A549 (cell line): ENCODE measurements around the gene TNS1. TPM values are rescaled to one million over a fixed set of nuclear protein-coding genes. Genes with fewer than 3 reads are reported as not detected.
A peak's percentile ranks its signal among the peaks of the same experiment; 100 is the strongest.

Source experiments
- ATAC-seq, 2 experiments: fragments of 200-7000 bp in 1 of 2; fragments of >200 bp in 1 of 2; cut with Nextera tagmentation in 1 of 2; cut with Tn5 transposase in 1 of 2; 3 replicates each; pipeline versions ENCODE4 v1.8.0 to v1.9.1; 2018 to 2020; ENCODE audit warnings: mild to moderate bottlenecking in 1 of 2, moderate library complexity in 1 of 2
- CTCF ChIA-PET: fragments of 300-600 bp; sonication (Branson Sonifier 250); formaldehyde crosslinking; extraction: SDS; loops from one replicate; lab custom pipeline; 2021; ENCODE audit warnings: antibody characterized with exemption, inconsistent platforms; lab: Yijun Ruan, JAX
- POLR2A ChIA-PET: fragments of 350-600 bp; formaldehyde crosslinking; extraction: SDS; loops from one replicate; lab custom pipeline; 2021; ENCODE audit warnings: antibody characterized with exemption, inconsistent platforms; lab: Yijun Ruan, JAX
- DNase-seq, 2 experiments: peaks; one replicate each; pipeline versions ENCODE4 v3.0.0 to v3.0.0-alpha.2; 2011 to 2016; ENCODE audit warnings: low read depth in 1 of 2, low spot score in 1 of 2
- FAIRE-seq: peaks from 2 replicates; lab custom pipeline; 2011; peaks lifted over from hg19 to GRCh38; lab: Jason Lieb, UNC
- H3K27ac ChIP-seq, 2 experiments: fragments of >200 bp; sonication (Bioruptor Twin); formaldehyde crosslinking; 3 replicates each; pipeline ENCODE4 v1.5.1; 2016 to 2017
- H3K4me1 ChIP-seq: fragments of >200 bp; sonication (Bioruptor Twin); formaldehyde crosslinking; 3 replicates; pipeline ENCODE4 v1.6.1; 2016
- H3K4me2 ChIP-seq: fragments of >200 bp; sonication (Bioruptor Twin); formaldehyde crosslinking; 3 replicates; pipeline ENCODE4 v1.6.1; 2016
- H3K4me3 ChIP-seq: fragments of >200 bp; sonication (Bioruptor Twin); formaldehyde crosslinking; 3 replicates; pipeline ENCODE4 v1.5.1; 2016
- H3K9me3 ChIP-seq: fragments of >200 bp; sonication (Bioruptor Twin); formaldehyde crosslinking; 3 replicates; pipeline ENCODE4 v1.6.1; 2016
- CBX8 ChIP-seq: fragments of 200-600 bp; sonication (generic); IDR thresholded peaks from 2 replicates; pipeline ENCODE4 v1.6.1; 2016
- CHD2 ChIP-seq: fragments of 150-350 bp; IDR thresholded peaks from 2 replicates; pipeline ENCODE4 v1.6.1; 2014; ENCODE audit warnings: low read length; ENCODE audit not compliant: partially characterized antibody
- EHF ChIP-seq: fragments of 250-450 bp; sonication (Bioruptor Pico); IDR thresholded peaks from 2 replicates; pipeline ENCODE4 v1.5.0; 2020; ENCODE audit warnings: mild to moderate bottlenecking
- EP300 ChIP-seq, 2 experiments: fragments of >200 bp; sonication (Bioruptor Twin); formaldehyde crosslinking; IDR thresholded peaks; 2 replicates in 1 of 2; 3 replicates in 1 of 2; pipeline ENCODE4 v1.6.1; 2016 to 2017
- FOSB ChIP-seq: fragments of 250-450 bp; sonication (Bioruptor Pico); IDR thresholded peaks from 2 replicates; pipeline ENCODE4 v1.5.0; 2020; ENCODE audit warnings: mild to moderate bottlenecking, moderate library complexity
- FOSL2 ChIP-seq, 2 experiments: fragments of 450-650 bp in 1 of 2; fragments of >200 bp in 1 of 2; sonication (Bioruptor Twin) in 1 of 2; formaldehyde crosslinking; IDR thresholded peaks; 2 replicates each; pipeline versions ENCODE4 v1.5.0 to v1.6.1; 2016 to 2020; ENCODE audit warnings: mild to moderate bottlenecking in 1 of 2, moderate library complexity in 1 of 2
- FOXS1 ChIP-seq: fragments of 250-450 bp; sonication (Bioruptor Pico); IDR thresholded peaks from 2 replicates; pipeline ENCODE4 v1.5.0; 2020; ENCODE audit warnings: mild to moderate bottlenecking, moderate library complexity
- HOXB13 ChIP-seq: fragments of 250-450 bp; sonication (Bioruptor Pico); IDR thresholded peaks from 2 replicates; pipeline ENCODE4 v1.5.0; 2020; ENCODE audit warnings: low read depth, mild to moderate bottlenecking, moderate library complexity
- JUN ChIP-seq, 2 experiments: fragments of >200 bp; sonication (Bioruptor Twin); formaldehyde crosslinking; IDR thresholded peaks; 2 replicates in 1 of 2; 3 replicates in 1 of 2; pipeline ENCODE4 v1.6.1; 2016 to 2017
- MYC ChIP-seq: IDR thresholded peaks from 2 replicates; pipeline ENCODE4 v1.6.1; 2012; ENCODE audit warnings: mild to moderate bottlenecking, inconsistent platforms, low read length, improper control_type of control experiment, borderline replicate concordance
- POLR2A ChIP-seq: IDR thresholded peaks from 2 replicates; pipeline ENCODE4 v1.6.1; 2012; ENCODE audit warnings: mild to moderate bottlenecking, low read length
- POLR2AphosphoS2 ChIP-seq: conservative IDR thresholded peaks from 2 replicates; pipeline ENCODE4 v1.6.1; 2012; ENCODE audit warnings: low read length, improper control_type of control experiment, inconsistent platforms
- RNF2 ChIP-seq: fragments of 200-600 bp; sonication (generic); IDR thresholded peaks from 2 replicates; pipeline ENCODE4 v1.6.1; 2016; ENCODE audit warnings: low read depth, mild to moderate bottlenecking, antibody characterized with exemption, moderate library complexity, borderline replicate concordance
- SMC3 ChIP-seq: fragments of >200 bp; sonication (Bioruptor Twin); formaldehyde crosslinking; IDR thresholded peaks from 3 replicates; pipeline ENCODE4 v1.6.1; 2018; ENCODE audit warnings: inconsistent platforms
- SREBF2 ChIP-seq: fragments of 450-650 bp; IDR thresholded peaks from 2 replicates; pipeline ENCODE4 v1.6.1; 2014; ENCODE audit warnings: mild to moderate bottlenecking, moderate library complexity
- ZFP36 ChIP-seq: fragments of 450-650 bp; IDR thresholded peaks from 2 replicates; pipeline ENCODE4 v1.6.1; 2014; ENCODE audit warnings: borderline replicate concordance; ENCODE audit not compliant: partially characterized antibody
- ZSCAN20 ChIP-seq: fragments of 250-450 bp; sonication (Bioruptor Pico); IDR thresholded peaks from 2 replicates; pipeline ENCODE4 v1.8.0; 2022; ENCODE audit warnings: mild to moderate bottlenecking, moderate library complexity
- WGBS: methylation state at CpG from one replicate; pipeline ENCODE4 v1.1.6; 2017; ENCODE audit errors: missing lambda C conversion rate; 5-methylcytosine and 5-hydroxymethylcytosine counted together
- polyA plus RNA-seq, 4 experiments: library from polyadenylated mRNA; depleted of rRNA in 3 of 4; stranded (reverse); fragments of >200 nt; fragmentation: RNase III in 1 of 4; extraction: RNeasy Plus Mini Kit Qiagen cat#74134 plus additional on column Dnase treatment in 1 of 4; gene quantifications; 2 replicates in 3 of 4; 3 replicates in 1 of 4; pipeline ENCODE4 v1.2.3, GENCODE V29; 2011 to 2017
- TF ChIP-seq, protein P1 (sequence below): fragments of >200 bp; sonication (Bioruptor Twin); formaldehyde crosslinking; IDR thresholded peaks from 3 replicates; pipeline ENCODE4 v1.6.1; 2016
- TF ChIP-seq, protein P2 (sequence below): fragments of >200 bp; sonication (Bioruptor Twin); formaldehyde crosslinking; IDR thresholded peaks from 3 replicates; pipeline ENCODE4 v1.5.1; 2016
- TF ChIP-seq, protein P3 (sequence below): IDR thresholded peaks from 2 replicates; pipeline ENCODE4 v1.6.1; 2012; ENCODE audit warnings: low read depth, borderline replicate concordance
- TF ChIP-seq, protein P4 (sequence below): fragments of 150-350 bp; IDR thresholded peaks from 2 replicates; pipeline ENCODE4 v1.6.1; 2014; ENCODE audit warnings: low read depth, mild to moderate bottlenecking, low read length
- TF ChIP-seq, protein P5 (sequence below): IDR thresholded peaks from 2 replicates; pipeline ENCODE4 v1.6.1; 2012

TNS1 gene
- polyA plus RNA-seq, 2 of the 4 experiments (the other 2 are of a cell fraction) = 4.9 to 10.6 TPM

DNA sequence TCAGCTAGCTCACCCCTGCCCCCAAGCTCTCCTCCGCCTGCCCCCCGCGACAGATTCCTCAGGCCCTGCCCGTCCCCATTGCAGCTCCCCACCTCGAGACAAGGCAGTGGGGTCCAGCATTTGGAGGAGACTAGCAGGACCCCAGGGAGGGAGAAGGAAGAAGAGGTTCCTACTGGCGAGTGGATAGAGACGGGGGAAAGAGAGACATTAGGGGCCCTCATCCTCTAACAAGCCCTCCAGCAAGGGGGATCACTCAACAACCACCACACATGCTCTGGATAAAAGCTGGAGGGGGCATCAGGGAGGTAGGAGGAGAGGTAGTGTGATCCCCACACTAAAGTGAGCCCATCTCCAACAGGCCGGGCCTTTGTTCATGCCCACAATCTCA is 8.9 kb upstream of the TNS1 start:
- TF ChIP-seq ZFP36 = no peak
- no peak for TF ChIP-seq EP300 (IDR thresholded peaks at IDR 0.05)
- no peak for TF ChIP-seq SREBF2
- TF ChIP-seq HOXB13 = no peak
- TF ChIP-seq ZSCAN20 = no peak
- no peak overlapping the region for H3K4me2 ChIP-seq
- H3K4me1 ChIP-seq = peaks cover 20% of the 10 kb centered on the region
- no peak overlapping the region for H3K27ac ChIP-seq
- no peaks in the 10 kb centered on the region for H3K9me3 ChIP-seq
- 79% methylated on average over 4 of the region's 8 CpGs for WGBS
- POLR2A ChIA-PET = no interaction called here
- DNase-seq = no peak
- ATAC-seq = no peak
- no peak for FAIRE-seq
- no peak overlapping the region for H3K4me3 ChIP-seq
- CTCF ChIA-PET = interaction anchor here (0.6 to 3.2 kb wide), 8 partner anchors 12 to 226 kb away, joined by 3 to 18 read pairs (median 4); no protein-coding TSS in a partner anchor

DNA sequence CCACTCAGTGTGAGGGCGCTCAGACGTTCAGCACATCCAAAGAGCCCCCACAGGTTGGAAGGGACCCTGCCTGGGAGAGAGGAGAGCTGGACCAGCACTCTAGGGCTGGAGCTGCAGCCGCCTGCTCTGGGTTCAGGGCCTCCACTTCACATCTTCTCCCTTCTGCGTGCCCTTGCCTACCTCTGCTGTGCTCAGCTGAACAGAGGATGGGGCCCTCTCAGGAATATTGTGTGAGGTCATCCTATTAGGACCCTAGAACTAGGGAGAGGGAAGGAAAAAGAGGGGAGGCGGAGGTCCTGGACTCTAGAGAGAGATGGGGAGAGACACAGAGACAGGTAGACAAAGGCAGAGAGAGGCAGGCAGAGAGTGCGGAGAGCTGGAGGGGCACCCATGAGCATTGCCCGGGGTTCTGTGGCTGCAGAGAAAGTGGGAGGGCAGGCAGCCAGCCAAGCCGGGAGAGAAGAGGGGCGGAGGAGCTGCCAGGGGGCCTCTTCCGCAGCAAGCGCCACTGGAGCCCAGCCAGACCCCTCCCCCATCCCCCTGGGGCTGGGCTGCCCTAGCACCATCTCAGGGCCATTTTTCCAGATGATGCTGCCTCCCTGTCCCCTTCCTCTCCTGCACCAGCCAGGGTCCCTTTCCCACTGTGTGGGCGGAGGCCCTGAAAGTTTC is 8.3 kb upstream of the TNS1 start:
- TF ChIP-seq CHD2 (no peak), SREBF2 (no peak), FOXS1 (no peak), FOSB (no peak), RNF2 (no peak)
- TF ChIP-seq, protein P1, sequence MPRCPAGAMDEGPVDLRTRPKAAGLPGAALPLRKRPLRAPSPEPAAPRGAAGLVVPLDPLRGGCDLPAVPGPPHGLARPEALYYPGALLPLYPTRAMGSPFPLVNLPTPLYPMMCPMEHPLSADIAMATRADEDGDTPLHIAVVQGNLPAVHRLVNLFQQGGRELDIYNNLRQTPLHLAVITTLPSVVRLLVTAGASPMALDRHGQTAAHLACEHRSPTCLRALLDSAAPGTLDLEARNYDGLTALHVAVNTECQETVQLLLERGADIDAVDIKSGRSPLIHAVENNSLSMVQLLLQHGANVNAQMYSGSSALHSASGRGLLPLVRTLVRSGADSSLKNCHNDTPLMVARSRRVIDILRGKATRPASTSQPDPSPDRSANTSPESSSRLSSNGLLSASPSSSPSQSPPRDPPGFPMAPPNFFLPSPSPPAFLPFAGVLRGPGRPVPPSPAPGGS = no peak
- TF ChIP-seq, protein P2, sequence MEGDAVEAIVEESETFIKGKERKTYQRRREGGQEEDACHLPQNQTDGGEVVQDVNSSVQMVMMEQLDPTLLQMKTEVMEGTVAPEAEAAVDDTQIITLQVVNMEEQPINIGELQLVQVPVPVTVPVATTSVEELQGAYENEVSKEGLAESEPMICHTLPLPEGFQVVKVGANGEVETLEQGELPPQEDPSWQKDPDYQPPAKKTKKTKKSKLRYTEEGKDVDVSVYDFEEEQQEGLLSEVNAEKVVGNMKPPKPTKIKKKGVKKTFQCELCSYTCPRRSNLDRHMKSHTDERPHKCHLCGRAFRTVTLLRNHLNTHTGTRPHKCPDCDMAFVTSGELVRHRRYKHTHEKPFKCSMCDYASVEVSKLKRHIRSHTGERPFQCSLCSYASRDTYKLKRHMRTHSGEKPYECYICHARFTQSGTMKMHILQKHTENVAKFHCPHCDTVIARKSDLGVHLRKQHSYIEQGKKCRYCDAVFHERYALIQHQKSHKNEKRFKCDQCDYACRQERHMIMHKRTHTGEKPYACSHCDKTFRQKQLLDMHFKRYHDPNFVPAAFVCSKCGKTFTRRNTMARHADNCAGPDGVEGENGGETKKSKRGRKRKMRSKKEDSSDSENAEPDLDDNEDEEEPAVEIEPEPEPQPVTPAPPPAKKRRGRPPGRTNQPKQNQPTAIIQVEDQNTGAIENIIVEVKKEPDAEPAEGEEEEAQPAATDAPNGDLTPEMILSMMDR = no peak
- TF ChIP-seq, protein P3, sequence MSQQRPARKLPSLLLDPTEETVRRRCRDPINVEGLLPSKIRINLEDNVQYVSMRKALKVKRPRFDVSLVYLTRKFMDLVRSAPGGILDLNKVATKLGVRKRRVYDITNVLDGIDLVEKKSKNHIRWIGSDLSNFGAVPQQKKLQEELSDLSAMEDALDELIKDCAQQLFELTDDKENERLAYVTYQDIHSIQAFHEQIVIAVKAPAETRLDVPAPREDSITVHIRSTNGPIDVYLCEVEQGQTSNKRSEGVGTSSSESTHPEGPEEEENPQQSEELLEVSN = no peak
- no peak for FAIRE-seq
- Histone ChIP-seq H3K4me3 (peak overlapping the region; percentile 61; the same call in 2 of the 3 replicates), H3K27ac (peak overlapping the region; percentile 79 to 91; a peak in 5 of 6 replicates), H3K4me1 (peaks cover 25% of the 10 kb centered on the region), H3K4me2 (peak overlapping the region; percentile 94), H3K9me3 (no peaks in the 10 kb centered on the region)
- CTCF ChIA-PET = interaction anchor here (0.6 to 3.2 kb wide), 12 partner anchors 10 to 225 kb away, joined by 3 to 18 read pairs (median 4); no protein-coding TSS in a partner anchor
- POLR2A ChIA-PET = no interaction called here
- WGBS = 86% methylated on average over 12 of the region's 12 CpGs
- peak; percentile 4 to 14; a peak in 3 of 6 replicates for ATAC-seq
- no peak for DNase-seq

DNA sequence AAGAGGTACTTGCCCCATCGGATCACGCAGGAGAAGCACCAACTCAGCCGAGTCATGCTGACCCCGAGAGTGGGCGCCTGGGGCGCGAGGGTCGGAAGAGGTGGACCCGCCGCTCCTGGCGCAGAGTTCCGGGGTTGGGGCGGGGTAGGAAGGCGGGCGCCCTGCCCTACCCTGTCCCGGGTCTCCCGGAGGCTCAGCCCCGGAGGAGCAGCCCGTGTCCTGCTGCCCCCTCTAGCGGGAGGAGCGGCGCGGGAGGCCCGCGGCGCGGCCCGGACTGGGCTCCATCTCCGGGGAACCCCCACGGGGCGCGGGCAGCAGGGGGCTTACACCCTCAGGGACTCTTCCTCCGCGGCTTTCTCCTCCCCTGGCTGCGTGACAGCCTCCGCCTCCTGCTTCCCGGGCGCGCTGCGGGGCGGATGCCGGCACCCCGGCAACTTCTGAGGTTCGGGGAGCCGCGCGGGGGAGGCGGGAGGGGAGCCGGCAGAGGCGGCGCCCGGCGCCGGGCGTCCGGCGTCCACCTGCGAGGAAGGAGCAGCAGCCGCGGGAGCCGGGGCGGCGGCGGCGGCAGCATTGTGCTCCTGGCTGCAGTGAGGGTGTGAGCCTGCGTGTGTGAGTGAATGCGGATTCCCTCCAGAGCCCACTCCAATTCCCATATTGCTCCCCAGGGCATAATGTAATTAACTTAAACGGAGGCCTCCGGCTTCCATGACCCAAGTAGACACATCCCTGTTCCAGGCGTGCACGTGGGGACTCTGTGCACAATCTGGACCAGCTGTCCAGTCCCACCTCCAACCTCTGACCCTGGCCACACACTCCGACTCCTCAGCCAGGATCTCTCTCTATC is 7.6 kb upstream of the TNS1 start:
- POLR2A ChIA-PET = no interaction called here
- 23% methylated on average over 21 of the region's 72 CpGs for WGBS
- ATAC-seq (peak; percentile 84 to 91), FAIRE-seq (no peak), DNase-seq (peak; percentile 25 to 90)
- Histone ChIP-seq H3K4me3 (peak overlapping the region; percentile 61), H3K4me2 (peak overlapping the region; percentile 94), H3K4me1 (peaks cover 33% of the 10 kb centered on the region), H3K27ac (peak overlapping the region; percentile 79 to 91), H3K9me3 (no peaks in the 10 kb centered on the region)
- CTCF ChIA-PET = interaction anchor here (0.6 to 3.2 kb wide), 9 partner anchors 9 to 225 kb away, joined by 3 to 18 read pairs (median 3); no protein-coding TSS in a partner anchor
- no peak for TF ChIP-seq POLR2AphosphoS2
- no peak for TF ChIP-seq POLR2A
- no peak for TF ChIP-seq EHF (CRISPR knock-in tag)
- TF ChIP-seq, protein P2 = peak; percentile 58
- TF ChIP-seq, protein P4, sequence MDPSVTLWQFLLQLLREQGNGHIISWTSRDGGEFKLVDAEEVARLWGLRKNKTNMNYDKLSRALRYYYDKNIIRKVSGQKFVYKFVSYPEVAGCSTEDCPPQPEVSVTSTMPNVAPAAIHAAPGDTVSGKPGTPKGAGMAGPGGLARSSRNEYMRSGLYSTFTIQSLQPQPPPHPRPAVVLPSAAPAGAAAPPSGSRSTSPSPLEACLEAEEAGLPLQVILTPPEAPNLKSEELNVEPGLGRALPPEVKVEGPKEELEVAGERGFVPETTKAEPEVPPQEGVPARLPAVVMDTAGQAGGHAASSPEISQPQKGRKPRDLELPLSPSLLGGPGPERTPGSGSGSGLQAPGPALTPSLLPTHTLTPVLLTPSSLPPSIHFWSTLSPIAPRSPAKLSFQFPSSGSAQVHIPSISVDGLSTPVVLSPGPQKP = no peak
- TF ChIP-seq SMC3 = peak; percentile 62
- no peak for TF ChIP-seq CBX8
- no peak for TF ChIP-seq FOSL2 (IDR thresholded peaks at IDR 0.05)
- no peak for TF ChIP-seq FOSL2 (CRISPR knock-in tag; IDR thresholded peaks at IDR 0.05)
- no peak for TF ChIP-seq FOXS1
- no peak for TF ChIP-seq HOXB13
- TF ChIP-seq, protein P5, sequence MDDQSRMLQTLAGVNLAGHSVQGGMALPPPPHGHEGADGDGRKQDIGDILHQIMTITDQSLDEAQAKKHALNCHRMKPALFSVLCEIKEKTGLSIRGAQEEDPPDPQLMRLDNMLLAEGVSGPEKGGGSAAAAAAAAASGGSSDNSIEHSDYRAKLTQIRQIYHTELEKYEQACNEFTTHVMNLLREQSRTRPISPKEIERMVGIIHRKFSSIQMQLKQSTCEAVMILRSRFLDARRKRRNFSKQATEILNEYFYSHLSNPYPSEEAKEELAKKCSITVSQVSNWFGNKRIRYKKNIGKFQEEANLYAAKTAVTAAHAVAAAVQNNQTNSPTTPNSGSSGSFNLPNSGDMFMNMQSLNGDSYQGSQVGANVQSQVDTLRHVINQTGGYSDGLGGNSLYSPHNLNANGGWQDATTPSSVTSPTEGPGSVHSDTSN = no peak
- no peak; the same call in 1 of the 2 replicates for TF ChIP-seq MYC
- 0 out of 5 replicates have a peak, but pooled peaks of 1 of the 2 experiments have one; percentile 23 for TF ChIP-seq JUN (IDR thresholded peaks at IDR 0.05)
